ENCODE data around the gene URGCP. TPM values are rescaled to one million over a fixed set of nuclear protein-coding genes. Genes with fewer than 3 reads are reported as not detected.

URGCP gene
- total and polyA plus RNA-seq, 2 of the 4 experiments (the other 2 are of a cell fraction): 22.0 to 25.5 TPM

DNA sequence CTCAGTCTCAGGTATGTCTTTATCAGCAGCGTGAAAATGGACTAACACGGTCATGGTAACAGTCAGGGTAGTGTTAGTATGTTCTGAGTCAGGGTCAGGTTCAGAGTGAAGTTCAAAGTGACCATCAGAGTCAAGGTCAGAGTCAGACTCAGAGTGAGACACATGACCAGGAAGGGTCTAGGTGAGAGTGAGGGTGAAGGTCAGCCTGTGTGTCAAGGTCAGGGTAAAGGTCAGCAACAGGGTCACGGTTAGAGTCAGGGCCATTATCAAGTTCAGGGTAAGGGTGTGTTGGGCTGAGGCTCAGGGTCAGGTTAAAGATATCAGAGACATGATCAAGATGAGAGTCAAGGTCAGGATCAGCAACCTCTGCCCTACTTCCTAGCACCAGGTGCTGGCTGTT, 41.1 kb downstream of the URGCP start:
- Histone ChIP-seq H2BK15ac (ENCODE audit: low read depth, low read length) (no peak overlapping the region), H3K36me3 (ENCODE audit: control insufficient read depth, insufficient read depth, low read length) (peaks cover 15% of the 10 kb centered on the region), H3K56ac (ENCODE audit: extremely low read depth, insufficient read depth, low read length) (no peak overlapping the region), H3K4me1 (ENCODE audit: control insufficient read depth, insufficient read depth, low read length) (peaks cover 2% of the 10 kb centered on the region), H3K23ac (ENCODE audit: low read depth, low read length) (no peak overlapping the region), H3K9me1 (ENCODE audit: insufficient read depth, low read length) (peaks cover 9% of the 10 kb centered on the region), H3K27ac (ENCODE audit: insufficient read depth, low read length) (no peak overlapping the region), H3K18ac (ENCODE audit: low read depth, low read length) (no peak overlapping the region), H2AK5ac (ENCODE audit: low read depth, low read length) (no peak overlapping the region), H2AK9ac (replicated peaks; ENCODE audit: low read depth, low read length, poor library complexity) (peak overlapping the region; percentile 37), H2BK120ac (ENCODE audit: low read depth, low read length) (no peak overlapping the region), H3K79me1 (ENCODE audit: low read depth in 1 of 2, low read length in 2 of 2) (peaks cover 14 to 30% of the 10 kb centered on the region in 2 experiments), H4K8ac (ENCODE audit: low read depth in 2 of 2, low read length in 2 of 2) (no peak overlapping the region), H2BK20ac (ENCODE audit: low read depth, low read length) (no peak overlapping the region), H2AFZ (replicated peaks; ENCODE audit: low read length, poor library complexity) (no peak overlapping the region), H3K4ac (ENCODE audit: low read depth, low read length) (no peak overlapping the region), H3K4me2 (ENCODE audit: low read depth, low read length) (no peak overlapping the region), H3K9ac (ENCODE audit: low read depth, low read length) (no peak overlapping the region), H4K91ac (ENCODE audit: insufficient read depth, low read depth, low read length) (no peak overlapping the region), H3K9me3 (ENCODE audit: control insufficient read depth, insufficient read depth, low read length) (no peaks in the 10 kb centered on the region), H2BK5ac (ENCODE audit: low read depth, low read length, poor library complexity, severe bottlenecking) (no peak overlapping the region), H4K5ac (ENCODE audit: low read depth, low read length) (no peak overlapping the region), H3K4me3 (ENCODE audit: insufficient read depth, low read depth, low read length) (no peak overlapping the region), H3K14ac (replicated peaks; ENCODE audit: low read depth, low read length) (no peak overlapping the region), H4K20me1 (ENCODE audit: insufficient read depth, low read length) (no peaks in the 10 kb centered on the region), H3K27me3 (ENCODE audit: control insufficient read depth, insufficient read depth, low read length) (no peaks in the 10 kb centered on the region; the same call in 1 of the 2 replicates)
- WGBS, 2 experiments (ENCODE audit: extremely low coverage in 2 of 2, insufficient read length in 1 of 2): 83% methylated on average over 1 of the region's 3 CpGs; no CpG with 5 or more reads in 1 of the 2 experiments
- in situ Hi-C loops (cut with MboI; ENCODE audit: low sequenced_read_pairs): no loop called here
- intact Hi-C loops (cut with micrococcal nuclease): no loop called here
- TF ChIP-seq RAD21 (IDR thresholded peaks at IDR 0.05; ENCODE audit: low read length) (no peak), NFE2L2 (IDR thresholded peaks at IDR 0.05; ENCODE audit: low read depth, low read length) (no peak), CHD1 (IDR thresholded peaks at IDR 0.05; ENCODE audit: low read depth, low read length) (no peak), RFX5 (IDR thresholded peaks at IDR 0.05; ENCODE audit: low read depth, low read length) (no peak), RCOR1 (IDR thresholded peaks at IDR 0.05; ENCODE audit: insufficient replicate concordance, low read length) (no peak), BHLHE40 (IDR thresholded peaks at IDR 0.05; ENCODE audit: low read depth, low read length) (no peak), CTCF (conservative IDR thresholded peaks at IDR 0.05; ENCODE audit: low read depth, low read length) (no peak), USF2 (IDR thresholded peaks at IDR 0.05; ENCODE audit: low read depth, low read length) (no peak), CEBPB (IDR thresholded peaks at IDR 0.05; ENCODE audit: low read depth, low read length) (no peak), MXI1 (IDR thresholded peaks at IDR 0.05; ENCODE audit: borderline replicate concordance, low read depth, low read length) (no peak), FOS (IDR thresholded peaks at IDR 0.05; ENCODE audit: low read depth, low read length) (no peak), SMC3 (IDR thresholded peaks at IDR 0.05; ENCODE audit: low read depth, low read length) (no peak), MAFK (IDR thresholded peaks at IDR 0.05; ENCODE audit: low read depth, low read length) (no peak), MAZ (IDR thresholded peaks at IDR 0.05; ENCODE audit: borderline replicate concordance, low read depth, low read length) (no peak), POLR2A (IDR thresholded peaks at IDR 0.05; ENCODE audit: low read depth, low read length) (no peak)
- TF ChIP-seq, protein P1, sequence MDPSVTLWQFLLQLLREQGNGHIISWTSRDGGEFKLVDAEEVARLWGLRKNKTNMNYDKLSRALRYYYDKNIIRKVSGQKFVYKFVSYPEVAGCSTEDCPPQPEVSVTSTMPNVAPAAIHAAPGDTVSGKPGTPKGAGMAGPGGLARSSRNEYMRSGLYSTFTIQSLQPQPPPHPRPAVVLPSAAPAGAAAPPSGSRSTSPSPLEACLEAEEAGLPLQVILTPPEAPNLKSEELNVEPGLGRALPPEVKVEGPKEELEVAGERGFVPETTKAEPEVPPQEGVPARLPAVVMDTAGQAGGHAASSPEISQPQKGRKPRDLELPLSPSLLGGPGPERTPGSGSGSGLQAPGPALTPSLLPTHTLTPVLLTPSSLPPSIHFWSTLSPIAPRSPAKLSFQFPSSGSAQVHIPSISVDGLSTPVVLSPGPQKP (IDR thresholded peaks at IDR 0.05; ENCODE audit: borderline replicate concordance, low read depth, low read length): no peak
- DNase-seq: no peak
- ATAC-seq (ENCODE audit: low read depth): no peak
- dilution Hi-C loops (cut with HindIII; ENCODE audit: low sequenced_read_pairs, unreplicated experiment): no loop called here
- ChIA-PET CTCF (no interaction called here), POLR2A (ENCODE audit: unreplicated experiment) (no interaction called here)
- no TSS peak for BruUV-seq (replicated peaks)
